ENCODE results near the gene DSC1.

DSC1 gene

DNA sequence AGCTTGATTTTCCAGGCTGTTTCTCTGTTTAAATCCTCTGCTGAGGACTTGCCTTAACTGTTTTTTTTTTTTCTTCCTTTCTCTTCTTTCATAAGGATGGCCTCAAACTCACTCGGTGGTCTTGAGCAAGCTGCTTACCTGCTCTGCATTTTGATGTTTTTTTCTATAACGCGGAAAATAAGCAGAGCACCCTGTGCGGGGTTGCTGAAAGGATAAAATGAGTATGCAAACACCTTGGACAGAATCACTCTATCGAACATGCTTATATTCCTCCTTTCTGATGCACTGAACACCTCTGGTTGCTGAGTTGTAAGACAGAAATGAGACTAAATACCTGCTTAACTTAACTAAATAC lies 41.1 kb upstream of the DSC1 start:
- TF ChIP-seq FOXP2 (optimal IDR thresholded peaks at IDR 0.05; ENCODE audit: borderline replicate concordance, extremely low read depth, extremely low read length, insufficient read depth) (no peak), TAF1 (IDR thresholded peaks at IDR 0.05; ENCODE audit: borderline replicate concordance, insufficient read depth, low read length) (no peak), POLR2AphosphoS5 (IDR thresholded peaks at IDR 0.05; ENCODE audit: low read depth, low read length) (no peak), REST (IDR thresholded peaks at IDR 0.05; ENCODE audit: insufficient read depth in 1 of 2, low read depth in 2 of 2, low read length in 2 of 2) (no peak)

DNA sequence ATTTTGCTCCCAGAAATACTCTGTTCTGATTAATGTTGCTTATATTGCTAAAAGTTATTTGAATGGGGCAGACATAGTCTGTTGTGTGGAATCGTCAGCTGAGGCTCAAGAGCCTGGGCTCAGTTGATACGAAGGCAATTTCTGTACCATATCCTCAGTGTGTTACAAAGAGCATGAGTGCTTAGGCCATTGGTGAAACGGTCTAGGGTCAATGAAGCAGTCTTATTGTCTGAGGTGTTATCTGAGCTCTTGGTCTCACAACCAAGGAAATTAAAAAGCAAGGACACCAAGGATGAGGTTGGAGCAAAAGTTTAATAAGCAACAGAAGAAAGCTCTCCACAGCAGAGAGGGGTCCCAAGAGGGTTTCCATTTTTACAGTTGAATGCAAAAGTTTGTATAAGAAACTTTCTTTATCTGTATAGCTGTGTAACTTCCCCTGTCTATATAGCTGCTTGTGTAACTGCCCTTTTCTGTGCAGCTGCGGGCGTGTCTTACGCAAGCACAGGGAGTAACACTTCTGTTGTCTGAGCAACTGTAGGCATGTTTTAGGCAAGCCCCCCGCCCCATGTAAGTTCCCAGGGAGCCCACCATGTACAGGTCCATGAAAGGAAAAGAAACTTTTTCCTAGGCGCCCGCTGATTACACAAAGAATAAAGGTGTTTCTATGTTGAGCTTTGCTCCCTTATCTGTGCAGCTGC lies 40.6 kb upstream of the DSC1 start:
- TF ChIP-seq FOXP2 (optimal IDR thresholded peaks at IDR 0.05; ENCODE audit: borderline replicate concordance, extremely low read depth, extremely low read length, insufficient read depth): no peak

DNA sequence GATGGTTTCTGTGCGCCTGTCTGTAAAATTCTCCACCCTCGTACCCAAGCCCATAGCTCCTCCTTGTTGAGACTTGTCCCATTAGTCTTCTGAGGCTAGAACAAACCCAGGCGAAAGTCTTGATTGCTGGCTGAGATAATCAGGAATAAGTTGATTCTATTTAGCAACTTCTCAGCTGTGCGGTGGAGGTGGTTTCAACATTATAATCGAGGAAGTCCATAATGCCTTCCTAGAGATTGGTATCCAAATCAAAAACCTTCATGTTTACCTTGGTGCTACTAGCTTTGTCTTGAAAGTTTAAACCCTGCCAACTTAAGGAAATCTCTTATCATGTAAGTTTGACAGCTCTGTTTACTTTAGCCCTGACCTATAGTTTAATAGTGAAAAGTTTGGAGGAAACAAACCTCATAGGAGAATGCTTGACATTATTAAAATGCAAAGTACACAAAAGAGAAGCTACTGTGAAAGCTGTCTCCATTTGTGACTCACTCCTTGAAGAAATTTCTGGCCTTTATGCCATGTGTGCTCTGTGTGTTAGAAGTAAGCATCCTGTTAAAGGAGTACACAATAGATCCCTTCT lies 36.6 kb upstream of the DSC1 start:
- TF ChIP-seq TAF1 (IDR thresholded peaks at IDR 0.05; ENCODE audit: borderline replicate concordance, insufficient read depth, low read length): no peak
- no peak for TF ChIP-seq REST (IDR thresholded peaks at IDR 0.05; ENCODE audit: insufficient read depth in 1 of 2, low read depth in 2 of 2, low read length in 2 of 2)
- TF ChIP-seq FOXP2 (optimal IDR thresholded peaks at IDR 0.05; ENCODE audit: borderline replicate concordance, extremely low read depth, extremely low read length, insufficient read depth): no peak
- TF ChIP-seq POLR2AphosphoS5 (IDR thresholded peaks at IDR 0.05; ENCODE audit: low read depth, low read length): no peak
- TF ChIP-seq SIN3A (IDR thresholded peaks at IDR 0.05; ENCODE audit: borderline replicate concordance, insufficient read depth, low read length): no peak

- TF ChIP-seq REST (IDR thresholded peaks at IDR 0.05; ENCODE audit: insufficient read depth in 1 of 2, low read depth in 2 of 2, low read length in 2 of 2) (no peak), FOXP2 (optimal IDR thresholded peaks at IDR 0.05; ENCODE audit: borderline replicate concordance, extremely low read depth, extremely low read length, insufficient read depth) (no peak)
Measured at GRCh38 chr18:31197676-31198075, 35.0 kb upstream of the DSC1 start.

DNA sequence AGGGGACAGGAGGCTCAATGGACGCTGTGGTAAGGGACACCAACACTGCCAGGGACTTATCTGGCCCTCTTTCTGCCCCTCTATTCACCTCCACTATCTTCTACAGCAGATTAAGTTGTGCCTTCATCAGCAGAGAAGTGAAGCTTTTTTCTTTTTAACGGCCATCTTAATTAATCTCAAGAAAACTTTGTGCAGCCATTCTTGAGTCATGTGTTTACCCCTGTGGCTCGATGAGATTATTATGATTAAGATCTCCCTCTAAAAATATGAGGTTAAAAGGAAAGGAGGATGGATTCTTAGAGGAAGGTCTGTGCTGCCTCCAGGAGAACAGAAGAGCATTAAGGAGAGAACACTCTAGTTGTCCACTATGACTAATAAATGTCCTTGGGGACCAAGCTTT lies 32.4 kb upstream of the DSC1 start:
- TF ChIP-seq REST (IDR thresholded peaks at IDR 0.05; ENCODE audit: insufficient read depth in 1 of 2, low read depth in 2 of 2, low read length in 2 of 2) (no peak), SIN3A (IDR thresholded peaks at IDR 0.05; ENCODE audit: borderline replicate concordance, insufficient read depth, low read length) (no peak), TAF1 (IDR thresholded peaks at IDR 0.05; ENCODE audit: borderline replicate concordance, insufficient read depth, low read length) (no peak), POLR2AphosphoS5 (IDR thresholded peaks at IDR 0.05; ENCODE audit: low read depth, low read length) (no peak), FOXP2 (optimal IDR thresholded peaks at IDR 0.05; ENCODE audit: borderline replicate concordance, extremely low read depth, extremely low read length, insufficient read depth) (no peak)

All from PFSK-1 (cell line).